Neural cell (in vitro differentiated cells): ENCODE measurements around the gene PTPRN2. TPM values are rescaled to one million over a fixed set of nuclear protein-coding genes. Genes with fewer than 3 reads are reported as not detected.

Experiments used
- H2AFZ ChIP-seq: fragments of 200-600, 300-800 bp; sonication (generic), shearing (Covaris generic); 2 replicates; pipeline ENCODE4 v1.6.0; 2014; ENCODE audit warnings: low read depth, mild to moderate bottlenecking, antibody characterized with exemption, low read length, moderate library complexity
- H3F3A ChIP-seq: fragments of 200-600 bp; shearing (Covaris generic); 2 replicates; pipeline ENCODE4 v1.6.1; 2016; ENCODE audit warnings: mild to moderate bottlenecking, moderate library complexity, mixed read lengths, antibody characterized with exemption, low read length; ENCODE audit not compliant: insufficient read depth, poor library complexity, severe bottlenecking
- H3K27ac ChIP-seq: fragments of 200-600, 300-800 bp; sonication (generic), shearing (Covaris generic); 2 replicates; pipeline ENCODE4 v1.5.1; 2014; ENCODE audit warnings: mild to moderate bottlenecking, low read length, moderate library complexity
- H3K27me3 ChIP-seq: fragments of 300-800, 200-600 bp; sonication (generic), shearing (Covaris generic); 2 replicates; pipeline ENCODE4 v1.6.0; 2014; ENCODE audit warnings: mild to moderate bottlenecking, low read depth, low read length, moderate library complexity; ENCODE audit not compliant: insufficient read depth
- H3K36me3 ChIP-seq: fragments of 300-800, 200-600 bp; sonication (generic), shearing (Covaris generic); 2 replicates; pipeline ENCODE4 v1.5.1; 2014; ENCODE audit warnings: mild to moderate bottlenecking, antibody characterized with exemption, low read length, moderate library complexity; ENCODE audit not compliant: insufficient read depth
- H3K4me2 ChIP-seq: fragments of 300-800, 200-600 bp; sonication (generic), shearing (Covaris generic); 2 replicates; pipeline ENCODE4 v1.6.0; 2014; ENCODE audit warnings: mild to moderate bottlenecking, low read length
- H3K4me3 ChIP-seq: fragments of 300-800, 200-600 bp; sonication (generic), shearing (Covaris generic); 2 replicates; pipeline ENCODE4 v1.5.1; 2014; ENCODE audit warnings: mild to moderate bottlenecking, low read length, moderate library complexity
- H3K79me2 ChIP-seq: fragments of 200-600 bp; shearing (Covaris generic); replicated peaks from 2 replicates; pipeline ENCODE4 v1.6.0; 2014; ENCODE audit warnings: mild to moderate bottlenecking, low read length, moderate library complexity; ENCODE audit not compliant: insufficient read depth
- H3K9ac ChIP-seq: fragments of 300-800, 200-600 bp; sonication (generic), shearing (Covaris generic); 2 replicates; pipeline ENCODE4 v1.6.1; 2016; ENCODE audit warnings: mild to moderate bottlenecking, low read length, mixed read lengths
- H3K9me2 ChIP-seq: fragments of 200-600 bp; shearing (Covaris generic); 2 replicates; pipeline ENCODE4 v1.6.1; 2016; ENCODE audit warnings: mild to moderate bottlenecking, low read length, mixed read lengths; ENCODE audit not compliant: insufficient read depth
- H3K9me3 ChIP-seq: fragments of 200-600, 300-800 bp; sonication (generic), shearing (Covaris generic); 2 replicates; pipeline ENCODE4 v1.6.1; 2016; ENCODE audit warnings: mild to moderate bottlenecking, mixed run types, low read length, moderate library complexity, mixed read lengths
- H4K20me1 ChIP-seq: fragments of 200-600 bp; shearing (Covaris generic); 2 replicates; pipeline ENCODE4 v1.6.1; 2016; ENCODE audit warnings: mild to moderate bottlenecking, mixed run types; ENCODE audit not compliant: insufficient read depth
- EP300 ChIP-seq: fragments of 450-650 bp; conservative IDR thresholded peaks from 2 replicates; pipeline ENCODE4 v1.6.1; 2014; ENCODE audit warnings: antibody characterized with exemption, mild to moderate bottlenecking, moderate library complexity; ENCODE audit not compliant: poor library complexity, severe bottlenecking
- EZH2 ChIP-seq: fragments of 200-600, 300-800 bp; shearing (Covaris generic), sonication (generic); IDR thresholded peaks from 2 replicates; pipeline ENCODE4 v1.6.1; 2014; ENCODE audit warnings: antibody characterized with exemption, low read length, borderline replicate concordance, mild to moderate bottlenecking; ENCODE audit not compliant: insufficient read depth, poor library complexity, severe bottlenecking
- MXI1 ChIP-seq: fragments of 450-650 bp; conservative IDR thresholded peaks from 2 replicates; pipeline ENCODE4 v1.6.1; 2014; ENCODE audit warnings: antibody characterized with exemption, mild to moderate bottlenecking; ENCODE audit not compliant: poor library complexity, severe bottlenecking
- POLR2AphosphoS5 ChIP-seq: IDR thresholded peaks from 2 replicates; pipeline ENCODE4 v1.6.1; 2012
- RAD21 ChIP-seq: fragments of 450-650 bp; conservative IDR thresholded peaks from 2 replicates; pipeline ENCODE4 v1.6.1; 2014; ENCODE audit warnings: antibody characterized with exemption, mild to moderate bottlenecking, moderate library complexity
- SMC3 ChIP-seq: fragments of 450-650 bp; conservative IDR thresholded peaks from 2 replicates; pipeline ENCODE4 v1.6.1; 2014; ENCODE audit warnings: antibody characterized with exemption, mild to moderate bottlenecking, moderate library complexity; ENCODE audit not compliant: poor library complexity
- TAF1 ChIP-seq: IDR thresholded peaks from 2 replicates; pipeline ENCODE4 v1.6.1; 2012; ENCODE audit warnings: low read depth
- polyA plus RNA-seq: library from polyadenylated mRNA; depleted of rRNA; stranded (reverse); fragments of >200 nt; gene quantifications from 2 replicates; pipeline ENCODE4 v1.2.3, GENCODE V29; 2014
- TF ChIP-seq, protein P1 (sequence below): fragments of 450-650 bp; IDR thresholded peaks from 2 replicates; pipeline ENCODE4 v1.5.1; 2014; ENCODE audit warnings: antibody characterized with exemption, mild to moderate bottlenecking, moderate library complexity; ENCODE audit not compliant: poor library complexity, severe bottlenecking
- TF ChIP-seq, protein P2 (sequence below): IDR thresholded peaks from 2 replicates; pipeline ENCODE4 v1.6.1; 2012; ENCODE audit warnings: borderline replicate concordance

Gene PTPRN2
- polyA plus RNA-seq, 1 donor from 2014 or later: 31.0 TPM

DNA sequence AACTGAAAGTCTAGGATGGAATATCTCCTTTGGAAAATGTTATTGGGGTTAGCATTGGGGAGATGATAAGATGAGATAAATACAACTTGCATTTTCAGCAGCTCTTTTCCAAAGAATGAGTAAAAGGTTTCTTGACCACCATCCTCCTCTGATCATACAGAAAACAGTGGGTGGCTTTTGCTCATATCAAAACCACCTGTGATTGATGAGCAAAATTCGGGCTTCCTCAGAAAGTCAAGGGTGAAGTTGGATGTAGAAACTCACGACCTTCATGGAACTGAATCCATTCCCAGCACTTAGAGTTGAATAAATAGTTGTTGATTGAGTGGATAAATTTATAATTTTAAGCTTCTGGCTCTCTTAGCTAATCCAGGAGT, 1092.5 kb downstream of the PTPRN2 start:
- Histone ChIP-seq H3K9me3 (no peaks in the 10 kb centered on the region), H2AFZ (no peak overlapping the region), H3K9me2 (no peaks in the 10 kb centered on the region), H3K79me2 (no peaks in the 10 kb centered on the region), H3K27ac (no peak overlapping the region), H3K4me3 (no peak overlapping the region), H4K20me1 (no peaks in the 10 kb centered on the region), H3K27me3 (no peaks in the 10 kb centered on the region), H3K4me2 (no peak overlapping the region), H3K9ac (no peak overlapping the region), H3F3A (no peaks in the 10 kb centered on the region), H3K36me3 (no peaks in the 10 kb centered on the region)
- TF ChIP-seq MXI1: no peak
- no peak for TF ChIP-seq TAF1
- no peak for TF ChIP-seq SMC3
- TF ChIP-seq POLR2AphosphoS5: no peak
- TF ChIP-seq, protein P1, sequence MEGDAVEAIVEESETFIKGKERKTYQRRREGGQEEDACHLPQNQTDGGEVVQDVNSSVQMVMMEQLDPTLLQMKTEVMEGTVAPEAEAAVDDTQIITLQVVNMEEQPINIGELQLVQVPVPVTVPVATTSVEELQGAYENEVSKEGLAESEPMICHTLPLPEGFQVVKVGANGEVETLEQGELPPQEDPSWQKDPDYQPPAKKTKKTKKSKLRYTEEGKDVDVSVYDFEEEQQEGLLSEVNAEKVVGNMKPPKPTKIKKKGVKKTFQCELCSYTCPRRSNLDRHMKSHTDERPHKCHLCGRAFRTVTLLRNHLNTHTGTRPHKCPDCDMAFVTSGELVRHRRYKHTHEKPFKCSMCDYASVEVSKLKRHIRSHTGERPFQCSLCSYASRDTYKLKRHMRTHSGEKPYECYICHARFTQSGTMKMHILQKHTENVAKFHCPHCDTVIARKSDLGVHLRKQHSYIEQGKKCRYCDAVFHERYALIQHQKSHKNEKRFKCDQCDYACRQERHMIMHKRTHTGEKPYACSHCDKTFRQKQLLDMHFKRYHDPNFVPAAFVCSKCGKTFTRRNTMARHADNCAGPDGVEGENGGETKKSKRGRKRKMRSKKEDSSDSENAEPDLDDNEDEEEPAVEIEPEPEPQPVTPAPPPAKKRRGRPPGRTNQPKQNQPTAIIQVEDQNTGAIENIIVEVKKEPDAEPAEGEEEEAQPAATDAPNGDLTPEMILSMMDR: no peak
- no peak for TF ChIP-seq EZH2
- TF ChIP-seq, protein P2, sequence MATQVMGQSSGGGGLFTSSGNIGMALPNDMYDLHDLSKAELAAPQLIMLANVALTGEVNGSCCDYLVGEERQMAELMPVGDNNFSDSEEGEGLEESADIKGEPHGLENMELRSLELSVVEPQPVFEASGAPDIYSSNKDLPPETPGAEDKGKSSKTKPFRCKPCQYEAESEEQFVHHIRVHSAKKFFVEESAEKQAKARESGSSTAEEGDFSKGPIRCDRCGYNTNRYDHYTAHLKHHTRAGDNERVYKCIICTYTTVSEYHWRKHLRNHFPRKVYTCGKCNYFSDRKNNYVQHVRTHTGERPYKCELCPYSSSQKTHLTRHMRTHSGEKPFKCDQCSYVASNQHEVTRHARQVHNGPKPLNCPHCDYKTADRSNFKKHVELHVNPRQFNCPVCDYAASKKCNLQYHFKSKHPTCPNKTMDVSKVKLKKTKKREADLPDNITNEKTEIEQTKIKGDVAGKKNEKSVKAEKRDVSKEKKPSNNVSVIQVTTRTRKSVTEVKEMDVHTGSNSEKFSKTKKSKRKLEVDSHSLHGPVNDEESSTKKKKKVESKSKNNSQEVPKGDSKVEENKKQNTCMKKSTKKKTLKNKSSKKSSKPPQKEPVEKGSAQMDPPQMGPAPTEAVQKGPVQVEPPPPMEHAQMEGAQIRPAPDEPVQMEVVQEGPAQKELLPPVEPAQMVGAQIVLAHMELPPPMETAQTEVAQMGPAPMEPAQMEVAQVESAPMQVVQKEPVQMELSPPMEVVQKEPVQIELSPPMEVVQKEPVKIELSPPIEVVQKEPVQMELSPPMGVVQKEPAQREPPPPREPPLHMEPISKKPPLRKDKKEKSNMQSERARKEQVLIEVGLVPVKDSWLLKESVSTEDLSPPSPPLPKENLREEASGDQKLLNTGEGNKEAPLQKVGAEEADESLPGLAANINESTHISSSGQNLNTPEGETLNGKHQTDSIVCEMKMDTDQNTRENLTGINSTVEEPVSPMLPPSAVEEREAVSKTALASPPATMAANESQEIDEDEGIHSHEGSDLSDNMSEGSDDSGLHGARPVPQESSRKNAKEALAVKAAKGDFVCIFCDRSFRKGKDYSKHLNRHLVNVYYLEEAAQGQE: no peak
- no peak for TF ChIP-seq RAD21
- TF ChIP-seq EP300: no peak

DNA sequence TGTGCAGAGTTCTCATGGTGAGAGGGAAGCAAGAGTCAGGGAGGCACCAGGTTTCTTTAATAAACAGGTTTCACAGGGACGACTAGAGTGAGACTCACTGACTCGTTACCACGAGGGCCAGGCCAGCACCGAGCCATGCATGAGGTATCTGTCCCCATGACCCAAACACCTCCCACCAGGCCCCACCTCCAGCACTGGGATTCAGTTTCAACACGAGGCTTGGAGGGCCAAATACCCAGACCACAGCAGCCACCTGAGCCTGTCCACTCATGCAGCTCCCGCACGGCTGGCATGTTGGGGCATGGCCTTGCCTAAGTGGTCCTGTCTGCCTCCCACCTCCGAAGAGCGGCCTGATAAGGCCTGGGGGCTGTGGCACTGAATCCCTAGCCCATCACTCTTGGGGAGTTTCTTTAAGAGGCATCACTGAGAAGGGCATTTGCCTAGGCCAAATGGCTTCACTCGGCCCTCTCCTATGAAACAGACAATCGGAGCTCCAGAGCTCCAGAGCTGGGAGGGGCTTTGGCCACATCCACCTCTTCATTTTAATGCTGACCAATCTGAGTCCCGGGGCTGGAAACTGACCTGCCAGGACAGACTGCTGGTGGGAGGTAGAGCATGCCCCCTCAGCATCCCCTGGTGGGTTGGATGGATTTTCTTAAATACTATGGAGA, 1093.0 kb downstream of the PTPRN2 start:
- H3K9me3 ChIP-seq: no peaks in the 10 kb centered on the region
- no peak overlapping the region for H3K27ac ChIP-seq
- H3K9ac ChIP-seq: no peak overlapping the region

More for the DNA sequence above, 1093.0 kb downstream of the PTPRN2 start:
- Histone ChIP-seq H3K27me3 (no peaks in the 10 kb centered on the region), H3K4me2 (no peak overlapping the region), H3K36me3 (no peaks in the 10 kb centered on the region), H3K79me2 (no peaks in the 10 kb centered on the region), H3F3A (no peaks in the 10 kb centered on the region), H2AFZ (no peak overlapping the region), H3K9me2 (no peaks in the 10 kb centered on the region), H3K4me3 (no peak overlapping the region), H4K20me1 (no peaks in the 10 kb centered on the region)
- TF ChIP-seq, protein P1: no peak
- TF ChIP-seq MXI1 (no peak), RAD21 (no peak), SMC3 (no peak), EZH2 (no peak), EP300 (no peak), POLR2AphosphoS5 (no peak), TAF1 (no peak)
- TF ChIP-seq, protein P2: no peak
